ENCODE data around the gene KPNB1.

The KPNB1 gene

DNA sequence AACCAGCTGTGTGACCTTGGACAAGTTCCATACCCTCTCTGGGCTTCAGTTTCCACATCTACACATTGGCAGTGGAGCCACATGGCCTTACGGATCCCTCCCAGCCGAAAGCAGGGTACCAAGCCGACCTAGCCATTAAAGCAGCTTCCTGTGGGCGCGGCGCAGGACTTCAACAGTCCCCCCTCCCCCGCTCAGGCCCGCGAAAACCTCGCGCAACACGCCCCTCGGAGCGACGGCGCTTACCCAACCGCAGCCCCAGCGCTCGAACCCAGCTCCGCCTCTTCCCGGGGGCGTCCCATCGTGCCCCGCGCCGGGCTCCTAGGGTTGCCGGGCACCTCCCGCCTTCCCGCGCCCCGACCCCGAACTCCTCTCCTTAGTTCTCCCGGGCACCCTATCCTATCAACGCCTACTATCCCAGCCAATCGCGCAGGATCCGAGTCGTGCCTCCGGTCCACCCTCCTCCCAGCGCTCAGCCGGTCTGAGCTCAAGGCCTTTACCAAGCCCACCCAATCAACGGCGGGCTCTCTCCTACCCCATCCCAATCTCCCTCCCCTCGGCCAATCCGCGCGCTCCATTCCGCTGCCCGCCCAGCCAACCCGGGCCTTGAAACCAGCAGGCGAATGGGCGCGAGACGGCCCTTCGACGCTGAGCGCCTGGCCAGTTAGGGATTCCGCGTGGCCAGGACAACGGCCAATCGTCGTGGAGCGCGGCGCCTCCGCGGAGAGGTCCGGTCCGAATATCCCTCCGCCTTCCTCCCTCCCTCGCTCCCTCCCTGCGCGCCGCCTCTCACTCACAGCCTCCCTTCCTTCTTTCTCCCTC, at the start of gene KPNB1:
KPNB1 (plus strand) TSS at position 767 of the 819 bp plus-strand sequence. CDS start 326 bp downstream, outside the sequence.
- FAIRE-seq = peak; percentile 98

DNA sequence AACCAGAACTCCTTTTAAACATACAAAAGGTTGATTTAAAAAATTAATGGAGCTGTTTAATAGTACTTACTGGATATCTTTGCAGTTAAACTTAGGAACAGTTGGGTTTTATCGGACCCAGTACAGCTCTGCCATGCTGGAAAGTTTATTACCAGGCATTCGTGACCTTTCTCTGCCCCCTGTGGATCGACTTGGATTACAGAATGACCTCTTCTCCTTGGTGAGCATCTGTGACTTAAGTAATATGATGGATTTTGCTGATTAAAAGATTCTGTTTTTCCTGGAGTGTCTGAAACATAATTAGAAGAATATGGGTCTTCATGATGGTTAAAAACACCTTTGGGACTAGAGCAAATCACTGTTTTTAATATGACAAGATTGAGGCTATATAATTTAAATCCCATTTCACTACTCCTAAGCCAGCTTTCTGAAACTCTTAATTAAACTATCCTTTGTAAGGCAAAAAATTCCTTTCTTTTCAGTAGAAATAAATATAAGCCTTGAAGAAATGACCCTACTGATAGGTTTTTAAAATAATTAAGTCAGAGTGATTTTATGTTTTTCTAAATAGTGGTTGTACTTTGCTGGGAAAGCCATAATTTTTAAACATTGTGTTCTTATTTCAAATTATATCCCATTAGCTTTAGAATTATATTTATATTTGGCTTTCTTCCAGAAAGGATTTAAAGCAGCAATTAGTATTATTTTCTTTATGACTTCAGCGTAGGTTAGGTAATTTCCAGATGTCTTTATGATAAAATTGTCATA, 45.7 kb upstream of the KPNB1 start:
- no peak for FAIRE-seq

DNA sequence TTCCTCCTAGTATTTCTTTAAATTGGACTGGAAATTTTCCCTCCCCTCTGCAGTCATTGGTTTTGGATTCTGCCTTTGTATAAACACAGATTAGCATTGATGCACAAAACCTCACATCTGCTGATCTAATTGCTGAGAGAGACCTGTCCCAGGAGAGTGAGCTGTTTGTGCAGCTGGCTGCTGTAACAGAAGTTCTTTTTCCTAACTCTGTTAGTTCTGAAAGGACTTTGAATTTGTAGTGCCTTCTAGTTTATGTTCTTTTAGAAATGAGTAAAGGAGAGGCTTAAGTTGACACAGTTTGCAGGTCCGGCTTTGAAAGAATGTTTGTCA, 45.2 kb upstream of the KPNB1 start:
- no peak for FAIRE-seq

DNA sequence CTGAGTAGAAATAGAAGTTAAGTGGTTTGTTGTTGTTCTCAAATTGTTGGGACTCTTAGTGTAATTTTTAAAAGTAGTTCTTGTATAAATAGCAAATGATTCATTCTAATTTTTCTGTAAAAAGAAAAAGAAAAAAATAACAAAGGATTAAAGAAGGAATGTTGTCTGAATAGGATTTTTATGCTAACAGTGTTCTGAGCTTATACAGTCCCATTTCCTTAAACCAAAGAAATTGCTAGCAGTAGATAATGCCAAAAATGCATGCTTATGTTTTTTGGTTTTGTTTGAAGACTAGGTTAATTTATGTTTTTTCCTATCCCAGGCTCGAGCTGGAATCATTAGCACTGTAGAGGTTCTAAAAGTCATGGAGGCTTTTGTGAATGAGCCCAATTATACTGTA, 44.7 kb upstream of the KPNB1 start:
- FAIRE-seq = peak; percentile 37

DNA sequence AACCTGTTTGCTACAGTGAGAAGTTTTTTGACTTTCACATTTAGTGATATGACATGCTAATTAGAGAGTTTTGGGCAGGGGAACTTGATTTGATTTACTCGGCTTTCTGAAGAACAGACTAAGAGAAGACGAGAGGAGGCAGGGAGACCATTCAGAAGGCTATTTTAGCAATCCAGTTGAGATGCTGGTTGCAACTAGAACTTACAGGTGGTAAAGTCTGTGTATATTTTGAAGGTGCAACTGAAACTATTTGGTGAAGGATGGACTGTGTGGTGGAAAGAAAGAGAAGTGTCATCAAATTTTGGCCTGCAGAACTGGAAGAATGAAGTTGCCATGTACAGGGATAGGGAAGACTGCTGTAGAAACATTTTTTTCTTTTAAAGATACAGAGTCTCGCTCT, 42.2 kb upstream of the KPNB1 start:
- no peak for FAIRE-seq

DNA sequence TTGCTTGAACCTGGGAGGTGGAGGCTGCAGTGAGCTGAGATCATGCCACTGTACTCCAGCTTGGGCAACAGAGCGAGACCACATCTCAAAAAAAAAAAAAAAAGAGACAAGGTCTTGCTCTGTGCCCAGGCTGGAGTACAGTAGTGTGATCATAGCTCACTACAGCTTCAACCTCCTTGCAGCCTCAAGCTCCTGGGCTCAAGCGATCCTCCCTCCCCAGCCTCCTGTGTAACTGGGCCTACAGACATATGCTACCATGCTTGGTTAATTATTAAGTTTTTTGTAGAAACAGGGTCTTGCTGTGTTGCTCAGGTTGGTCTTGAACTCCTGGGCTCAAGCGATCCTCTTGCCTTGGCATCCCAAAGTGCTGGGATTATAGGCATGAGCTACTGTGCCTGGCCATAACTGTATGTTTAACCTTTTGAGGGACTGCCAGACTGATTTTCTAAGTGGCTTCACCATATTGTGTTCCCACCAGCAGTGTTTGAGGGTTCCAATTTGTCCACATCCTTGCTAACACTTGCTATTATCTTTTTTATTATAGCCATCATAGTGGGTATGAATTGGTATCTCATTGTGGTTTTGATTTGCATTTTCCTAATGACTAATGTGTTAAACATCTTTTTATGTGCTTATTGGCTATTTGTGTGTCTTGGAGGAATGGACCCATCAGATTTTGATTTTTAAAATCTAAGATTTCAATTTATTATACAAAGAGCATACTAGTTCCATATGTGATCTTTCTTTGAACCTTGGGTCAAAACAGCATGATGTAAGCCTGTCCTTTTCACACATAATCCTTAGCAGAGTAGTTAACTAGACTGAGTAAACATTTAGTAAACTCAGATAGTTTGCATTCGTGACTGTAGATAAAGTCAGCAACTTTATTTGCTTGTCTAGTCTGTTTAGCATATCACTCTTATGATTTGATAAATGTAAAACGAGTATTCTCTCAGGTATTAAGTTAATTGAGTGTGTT, 38.1 kb upstream of the KPNB1 start:
- no peak for FAIRE-seq

DNA sequence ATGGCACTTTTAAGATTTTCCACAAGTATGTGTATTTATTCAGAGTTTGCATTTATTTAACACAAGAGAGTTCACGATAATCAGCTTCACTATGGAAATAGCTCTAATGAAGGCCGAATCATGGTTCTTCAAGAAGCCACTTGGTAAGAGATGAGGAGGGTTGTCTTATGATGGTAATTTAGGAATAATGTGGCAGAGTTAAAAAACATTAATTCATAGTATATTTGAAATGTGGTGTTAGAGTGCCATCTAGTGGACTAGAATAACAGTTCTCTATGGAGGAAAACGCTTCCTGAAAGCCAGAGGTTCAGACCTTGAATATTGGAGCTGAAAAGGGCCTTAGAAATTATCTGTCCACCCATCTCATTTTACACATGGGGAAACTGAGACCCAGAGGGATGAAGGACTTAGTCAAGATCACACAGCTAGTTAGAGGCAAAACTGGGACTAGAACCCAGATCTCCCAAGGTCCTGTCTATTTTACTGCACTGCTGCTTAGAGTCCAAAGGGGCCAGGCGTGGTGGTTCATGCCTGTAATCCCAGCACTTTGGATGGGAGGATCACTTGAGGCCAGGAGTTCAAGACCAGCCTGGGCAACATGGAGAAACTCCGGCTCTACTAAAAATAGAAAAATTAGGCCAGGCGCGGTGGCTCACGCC, 33.8 kb upstream of the KPNB1 start:
- FAIRE-seq = peak; percentile 95

DNA sequence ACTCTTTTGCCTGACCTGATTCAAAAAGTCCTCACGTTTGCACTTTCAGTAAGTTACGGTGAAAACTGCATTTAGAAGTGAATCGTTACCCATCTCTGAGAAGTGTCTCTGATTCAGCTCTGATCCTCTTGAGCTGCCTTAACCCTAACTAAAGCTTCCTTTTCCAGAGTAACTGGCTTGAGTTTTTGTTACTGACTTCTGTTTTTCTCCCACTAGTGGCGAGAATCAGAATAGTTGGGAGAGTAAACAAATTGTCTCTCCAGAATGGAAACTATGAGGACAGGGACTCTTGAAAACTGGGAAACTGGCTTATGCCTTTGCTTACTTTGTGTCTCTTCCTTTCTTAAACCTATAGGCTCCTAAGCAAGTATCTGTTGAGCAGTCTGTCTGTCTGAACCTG, 31.3 kb upstream of the KPNB1 start:
- FAIRE-seq = no peak

DNA sequence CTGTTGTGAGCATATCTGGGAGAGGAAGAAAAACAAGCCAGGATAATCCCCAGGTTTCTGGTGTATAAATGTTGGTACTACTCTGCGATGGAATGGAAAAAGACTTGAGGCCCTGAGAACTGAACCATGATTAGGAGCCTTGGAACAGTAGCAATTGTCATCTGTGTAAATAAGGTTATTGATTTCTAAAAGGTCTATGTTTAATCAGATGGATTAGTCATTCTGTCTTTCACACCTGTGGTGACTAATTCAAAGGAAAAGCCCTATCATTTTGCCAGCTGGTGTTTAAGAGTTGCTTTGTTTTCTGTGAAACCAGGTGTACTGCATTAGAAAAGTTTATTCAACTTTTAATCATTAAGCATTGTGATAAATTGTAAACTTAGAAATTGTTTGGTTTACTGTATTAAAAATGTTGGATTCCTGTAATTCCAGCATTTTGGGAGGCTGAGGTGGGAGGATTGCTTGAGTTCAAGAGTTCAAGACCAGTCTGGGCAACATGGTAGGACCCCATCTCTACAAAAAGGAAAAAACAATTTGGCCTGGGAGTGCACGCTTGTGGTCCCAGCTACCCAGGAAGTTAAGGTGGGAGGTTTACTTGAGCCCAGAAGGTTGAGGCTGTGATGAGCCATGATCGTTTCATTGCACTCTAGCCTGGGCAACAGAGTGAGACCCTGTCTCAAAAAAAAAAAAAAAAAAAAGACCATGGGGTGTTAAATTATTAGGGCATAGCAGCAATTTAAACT, 29.0 kb upstream of the KPNB1 start:
- no peak for FAIRE-seq

DNA sequence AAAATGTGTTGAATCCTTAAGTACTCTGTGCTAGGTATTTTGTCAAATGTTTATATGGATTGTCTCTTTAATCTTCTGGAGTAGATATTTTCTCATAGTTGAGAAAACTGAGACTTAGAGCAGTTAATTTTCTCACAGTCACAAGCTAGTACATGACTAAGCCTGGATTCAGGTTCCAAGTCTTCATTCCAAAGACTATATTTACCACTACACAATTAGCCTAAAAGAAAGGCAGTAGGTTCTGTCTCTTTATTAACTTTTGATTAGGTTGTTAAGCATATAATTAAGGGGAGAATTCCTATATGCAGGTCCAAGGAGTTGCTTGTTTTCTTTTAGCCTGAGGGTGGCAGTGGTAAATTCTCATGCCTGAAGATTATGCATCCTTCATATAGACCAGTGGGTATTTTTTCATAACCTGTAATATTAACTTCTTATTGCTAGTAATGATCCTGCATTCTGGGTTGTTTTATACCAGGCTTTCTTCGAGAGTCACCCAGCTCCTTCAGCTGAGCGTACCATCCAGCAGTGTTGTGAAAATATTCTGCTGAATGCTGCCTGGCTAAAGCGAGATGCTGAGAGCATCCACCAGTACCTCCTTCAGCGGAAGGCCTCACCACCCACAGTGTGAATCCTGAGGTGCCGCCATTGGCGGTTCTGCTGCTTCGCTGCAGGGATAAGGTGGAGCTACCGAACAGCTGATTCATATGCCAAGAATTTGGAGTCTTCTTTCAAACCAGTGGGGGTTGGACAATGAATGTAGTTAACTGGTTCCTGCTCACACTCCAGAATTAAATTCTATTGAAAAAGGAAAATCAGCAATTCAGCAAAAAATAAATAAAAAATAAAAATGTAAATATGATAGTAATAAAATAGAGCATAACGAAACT, 28.2 kb upstream of the KPNB1 start:
- FAIRE-seq = peak; percentile 84

DNA sequence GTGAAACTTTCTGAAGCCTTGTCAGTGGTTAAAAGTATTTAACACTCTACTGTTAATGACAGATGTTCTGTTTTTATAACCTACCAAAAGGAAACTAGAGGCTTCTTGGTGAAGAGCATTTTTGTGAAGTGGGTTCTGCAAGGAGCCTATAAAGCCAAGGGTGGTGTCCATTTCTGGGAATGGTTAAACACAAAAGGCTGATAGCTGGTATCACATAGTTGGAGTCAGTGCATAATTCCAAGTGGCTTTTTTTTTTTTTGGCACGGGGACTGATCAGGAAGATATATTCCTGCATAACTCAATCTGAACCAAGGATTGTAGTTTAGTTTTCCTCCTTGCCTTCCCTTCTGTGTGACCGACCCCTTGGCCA, 27.6 kb upstream of the KPNB1 start:
- no peak for FAIRE-seq

DNA sequence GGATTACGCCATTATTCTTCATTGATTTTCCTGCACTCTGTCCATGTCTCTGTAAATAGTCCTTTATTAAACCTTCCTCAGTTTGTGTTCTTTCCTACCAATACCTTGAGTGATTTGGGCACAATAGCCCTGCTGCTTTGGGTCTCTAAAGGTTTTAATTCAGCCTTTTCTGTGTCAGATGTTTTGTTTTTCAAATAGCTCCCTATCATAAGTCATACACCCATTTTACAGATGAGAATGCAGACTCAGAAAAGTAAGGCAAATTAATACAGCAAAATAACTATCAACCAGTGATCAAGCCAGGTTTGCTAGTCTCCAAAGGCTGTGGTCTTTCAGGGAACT, 25.0 kb upstream of the KPNB1 start:
- FAIRE-seq = no peak

DNA sequence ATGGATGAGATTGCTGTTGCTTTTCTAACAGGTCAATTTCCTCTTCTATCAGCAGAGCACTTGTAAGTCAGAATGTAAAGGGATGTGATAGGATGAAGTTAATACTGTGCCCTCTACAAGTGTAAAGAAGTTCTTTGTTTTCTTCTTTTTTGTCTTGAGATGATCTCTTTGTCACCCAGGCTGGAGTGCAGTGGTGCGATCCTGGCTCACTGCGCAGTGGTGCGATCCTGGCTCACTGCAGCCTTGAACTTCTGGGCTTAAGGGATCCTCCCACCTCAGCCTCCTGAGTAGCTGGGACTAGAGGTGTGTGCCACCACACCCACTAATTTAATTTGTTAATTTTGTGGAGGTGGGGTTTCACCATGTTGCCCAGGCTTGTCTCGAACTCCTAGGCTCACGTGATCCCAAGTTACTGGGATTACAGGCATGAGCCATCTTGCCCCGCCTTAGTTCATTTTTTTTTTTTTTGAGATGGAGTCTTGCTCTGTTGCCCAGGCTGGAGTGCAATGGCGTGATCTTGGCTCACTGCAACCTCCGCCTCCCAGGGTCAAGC, 21.6 kb upstream of the KPNB1 start:
- no peak for FAIRE-seq

DNA sequence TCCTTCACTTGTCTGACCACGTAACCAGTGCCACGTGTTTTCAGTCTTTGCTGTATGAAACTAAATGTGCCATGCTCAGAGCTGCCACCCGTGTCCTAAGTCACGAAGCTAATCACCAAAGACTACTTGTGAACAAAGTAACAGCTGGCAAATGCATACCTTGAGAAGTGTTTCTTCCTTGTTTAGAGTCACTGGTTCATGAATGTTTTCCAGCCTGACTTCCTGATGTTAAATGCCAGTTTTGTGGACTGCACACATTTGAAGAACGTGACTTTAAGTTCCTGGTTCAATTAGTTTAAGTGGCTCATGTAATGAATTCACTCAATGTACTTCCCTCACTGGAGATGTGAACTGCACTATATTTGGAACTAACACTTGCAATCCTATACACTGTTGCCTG, 19.9 kb upstream of the KPNB1 start:
- FAIRE-seq = no peak

DNA sequence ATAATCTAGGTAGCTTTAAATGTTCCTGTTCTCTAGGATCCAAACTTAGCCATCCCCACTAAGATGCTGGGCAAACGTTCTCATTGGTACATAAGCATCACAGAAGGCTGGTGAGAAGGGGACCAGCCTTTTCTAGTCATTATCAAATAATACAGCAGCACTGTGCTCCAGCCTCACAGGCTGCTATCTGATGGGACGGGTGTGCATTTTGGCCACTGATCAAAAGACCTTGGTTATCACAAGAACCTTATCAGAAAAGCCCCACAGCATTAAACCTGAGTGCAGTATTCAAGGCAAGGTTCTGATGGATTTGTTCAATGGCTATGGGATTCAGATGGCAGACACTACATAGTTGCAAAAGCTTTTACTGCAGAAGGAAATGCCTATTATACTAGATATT, 19.1 kb upstream of the KPNB1 start:
- no peak for FAIRE-seq

DNA sequence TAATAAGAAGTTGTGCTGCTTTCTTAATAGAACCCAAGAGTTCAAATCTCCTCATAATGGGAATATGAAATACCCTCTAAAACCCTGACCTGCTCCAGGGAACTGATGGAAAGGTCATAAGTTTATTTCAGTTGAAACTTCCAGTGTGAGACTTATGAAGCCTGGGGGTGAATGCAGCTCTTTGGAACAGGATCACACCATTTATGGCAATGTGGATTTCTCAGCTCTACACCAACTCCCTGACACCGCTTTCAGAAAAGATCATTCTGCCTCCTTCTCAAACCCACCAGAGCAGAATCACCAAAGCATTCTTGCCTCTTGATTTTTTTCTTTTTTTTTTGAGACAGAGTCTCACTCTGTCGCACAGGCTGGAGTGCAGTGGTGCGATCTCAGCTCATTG, 16.7 kb upstream of the KPNB1 start:
- FAIRE-seq = no peak

DNA sequence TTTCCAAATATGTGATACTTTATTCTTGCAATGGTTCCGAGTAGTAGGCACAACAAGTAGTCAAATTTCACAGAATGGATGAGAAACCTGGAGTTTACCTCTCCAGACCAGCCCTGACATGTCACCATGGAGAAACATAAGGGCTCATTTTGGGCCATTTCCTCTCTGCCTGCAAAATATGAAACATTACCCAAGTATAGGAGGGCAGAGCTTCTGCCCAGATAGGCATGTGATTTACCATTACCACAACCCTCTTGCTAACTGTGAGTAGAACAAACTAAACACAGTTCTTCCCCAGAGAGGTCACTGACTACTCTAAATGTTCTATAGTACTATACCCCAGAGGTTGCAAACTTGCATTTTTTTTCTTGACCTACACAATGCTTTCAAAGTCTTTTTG, 15.7 kb upstream of the KPNB1 start:
- FAIRE-seq = no peak

DNA sequence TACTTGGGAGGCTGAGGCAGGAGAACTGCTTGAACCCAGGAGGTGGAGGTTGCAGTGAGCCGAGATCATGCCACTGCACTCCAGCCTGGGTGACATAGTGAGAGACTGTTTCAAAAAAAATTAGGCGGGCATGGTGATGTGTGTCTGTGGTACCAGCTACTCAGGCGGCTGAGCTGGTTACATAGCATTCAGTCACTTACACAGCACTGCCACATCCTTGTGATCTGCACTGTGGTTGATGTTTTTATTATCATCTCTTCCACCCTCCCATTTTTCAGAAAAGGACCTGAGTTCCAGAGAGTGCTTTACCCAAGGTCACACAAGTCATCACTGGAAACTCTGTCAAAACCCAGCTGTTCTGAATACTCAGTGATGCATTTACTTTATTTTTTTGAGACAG, 14.8 kb upstream of the KPNB1 start:
- FAIRE-seq = no peak

DNA sequence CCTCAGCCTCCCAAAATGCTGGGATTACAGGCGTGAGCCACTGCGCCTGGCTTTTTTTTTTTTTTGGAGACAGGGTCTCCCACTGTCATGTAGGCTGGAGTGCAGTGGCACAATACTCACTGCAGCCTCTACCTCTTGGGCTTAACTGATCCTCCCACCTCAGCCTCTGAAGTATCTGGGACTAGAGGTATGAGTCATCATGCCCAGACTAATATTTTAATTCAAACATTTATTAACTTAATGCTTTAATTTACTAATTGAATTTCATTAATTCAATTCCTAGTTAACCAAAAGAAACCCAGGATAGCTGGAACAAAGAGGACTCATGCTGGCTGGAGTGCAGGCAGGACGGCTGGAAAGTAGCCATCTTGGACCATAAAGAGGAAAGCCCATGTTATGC, 14.0 kb upstream of the KPNB1 start:
- no peak for FAIRE-seq

DNA sequence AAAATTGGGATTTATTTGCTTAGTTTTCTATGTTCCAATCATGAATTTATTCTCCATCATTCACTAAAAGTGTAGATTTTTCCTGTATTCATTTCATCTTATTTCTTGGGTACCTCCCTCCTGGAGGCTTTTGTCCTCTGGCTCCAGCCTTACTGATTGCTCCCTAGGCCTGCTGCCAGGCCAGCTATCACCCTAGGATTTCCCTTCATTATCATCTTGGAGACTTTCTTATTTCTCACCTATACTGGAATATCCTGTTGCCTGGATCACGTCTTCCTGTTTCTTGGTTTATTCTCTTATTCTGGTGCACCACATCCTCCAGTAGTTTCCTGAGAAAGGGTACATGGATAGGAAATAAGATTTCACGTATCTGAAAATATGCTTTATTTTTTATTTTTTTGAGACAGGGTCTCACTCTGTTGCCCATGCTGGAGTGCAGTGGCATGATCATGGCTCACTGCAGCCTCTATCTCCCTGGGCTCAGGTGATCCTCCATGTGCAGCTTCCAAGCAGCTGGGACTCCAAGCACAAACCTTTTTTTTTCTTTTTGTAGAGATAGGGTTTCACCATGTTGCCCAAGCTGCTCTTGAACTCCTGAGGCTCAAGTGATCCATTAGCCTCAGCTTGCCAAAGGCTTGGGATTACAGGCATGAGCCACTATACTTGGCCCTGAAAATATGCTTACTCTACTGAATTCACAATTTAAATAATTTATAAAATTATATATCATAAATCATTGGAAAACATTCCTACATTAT, 13.3 kb upstream of the KPNB1 start:
- no peak for FAIRE-seq

Measured in A204.1 (cell line).